Kidney capillary endothelial cell (primary cell): ENCODE results near the gene TOPAZ1.
A peak's percentile ranks its signal among the peaks of the same experiment; 100 is the strongest.

Experiments
- DNase-seq: peaks from one replicate; pipeline ENCODE4 v3.0.0-alpha.2; 2018; ENCODE audit warnings: low spot score

Gene TOPAZ1

GRCh38 chr3:44241706-44242105, at the start of gene TOPAZ1:
TSS of gene TOPAZ1 (plus strand) at chr3:44241886. CDS start at chr3:44242054, 168 bp downstream.
- no peak for DNase-seq

GRCh38 chr3:44198284-44199269, 43.1 kb upstream of the TOPAZ1 start:
- peak; percentile 63 for DNase-seq

- DNase-seq: no peak
These were observed 35.4 kb upstream of the TOPAZ1 start for GRCh38 chr3:44206261-44206660.

- DNase-seq: no peak
These were observed 34.6 kb upstream of the TOPAZ1 start for GRCh38 chr3:44206862-44207652.

GRCh38 chr3:44208086-44208485, 33.6 kb upstream of the TOPAZ1 start:
- DNase-seq: no peak

GRCh38 chr3:44208568-44208967, 33.1 kb upstream of the TOPAZ1 start:
- no peak for DNase-seq

- no peak for DNase-seq
These were observed 30.7 kb upstream of the TOPAZ1 start for GRCh38 chr3:44210967-44211366.

- no peak for DNase-seq
These were observed 19.3 kb upstream of the TOPAZ1 start for GRCh38 chr3:44222337-44222736.

GRCh38 chr3:44223299-44223698, 18.4 kb upstream of the TOPAZ1 start:
- no peak for DNase-seq

GRCh38 chr3:44224131-44224530, 17.6 kb upstream of the TOPAZ1 start:
- DNase-seq: no peak

GRCh38 chr3:44226573-44226972, 15.1 kb upstream of the TOPAZ1 start:
- no peak for DNase-seq

GRCh38 chr3:44227632-44228031, 14.1 kb upstream of the TOPAZ1 start:
- no peak for DNase-seq

- DNase-seq: no peak
These were observed 12.8 kb upstream of the TOPAZ1 start for GRCh38 chr3:44228900-44229299.

- no peak for DNase-seq
These were observed 9.3 kb upstream of the TOPAZ1 start for GRCh38 chr3:44232407-44232806.

GRCh38 chr3:44234648-44235268, 6.9 kb upstream of the TOPAZ1 start:
- DNase-seq: no peak

GRCh38 chr3:44235604-44236484, 5.8 kb upstream of the TOPAZ1 start:
- peak; percentile 95 for DNase-seq

- DNase-seq: no peak
These were observed 5.2 kb upstream of the TOPAZ1 start for GRCh38 chr3:44236485-44236908.

- no peak for DNase-seq
These were observed 4.5 kb upstream of the TOPAZ1 start for GRCh38 chr3:44237161-44237560.

- no peak for DNase-seq
These were observed 4.0 kb upstream of the TOPAZ1 start for GRCh38 chr3:44237665-44238064.

- DNase-seq: no peak
These were observed 2.8 kb upstream of the TOPAZ1 start for GRCh38 chr3:44238889-44239288.

- DNase-seq: peak; percentile 28
These were observed 1.6 kb upstream of the TOPAZ1 start for GRCh38 chr3:44240061-44240460.
